Umbilical cord (tissue), 2 donors: Measurements from ENCODE around the gene TMEM255A. TPM values are rescaled to one million over a fixed set of nuclear protein-coding genes. Genes with fewer than 3 reads are reported as not detected.
"Not testable (repeated sequence)": the region's sequence is repeated elsewhere in the genome, so short reads cannot be mapped to it uniquely, and the experiment has no call there.

ENCODE experiments used
- DNase-seq: peaks from one replicate; pipeline ENCODE4 v3.0.0-alpha.2; 2015; ENCODE audit warnings: low spot score
- total RNA-seq: library from RNA; depleted of rRNA; stranded (reverse); fragments of >200 nt; gene quantifications from one replicate; pipeline ENCODE4 v1.2.3, GENCODE V29; 2014; ENCODE audit warnings: low replicate concordance; ENCODE audit not compliant: insufficient read depth

TMEM255A gene
- total RNA-seq = 1.7 TPM

- peak; percentile 31 for DNase-seq
Observed at GRCh38 chrX:120310861-120311726, at the start of gene TMEM255A. TSS of gene TMEM255A (minus strand) at chrX:120311461. CDS start at chrX:120311309, 152 bp downstream.

- DNase-seq = no peak
Observed at GRCh38 chrX:120358737-120359456, 47.6 kb upstream of the TMEM255A start.

- DNase-seq = no peak
Observed at GRCh38 chrX:120357186-120357585, 45.9 kb upstream of the TMEM255A start.

- DNase-seq = no peak
Observed at GRCh38 chrX:120356084-120356483, 44.8 kb upstream of the TMEM255A start.

GRCh38 chrX:120350450-120351138, 39.3 kb upstream of the TMEM255A start:
- no peak for DNase-seq

- DNase-seq = not testable (repeated sequence)
Observed at GRCh38 chrX:120344566-120344965, 33.3 kb upstream of the TMEM255A start.

GRCh38 chrX:120336899-120337298, 25.6 kb upstream of the TMEM255A start:
- DNase-seq = no peak

GRCh38 chrX:120335289-120335688, 24.0 kb upstream of the TMEM255A start:
- DNase-seq = no peak

- DNase-seq = no peak
Observed at GRCh38 chrX:120334603-120335002, 23.3 kb upstream of the TMEM255A start.

GRCh38 chrX:120334151-120334550, 22.9 kb upstream of the TMEM255A start:
- no peak for DNase-seq

GRCh38 chrX:120332394-120332793, 21.1 kb upstream of the TMEM255A start:
- no peak for DNase-seq

GRCh38 chrX:120331116-120331515, 19.9 kb upstream of the TMEM255A start:
- no peak for DNase-seq

GRCh38 chrX:120321520-120322281, 10.4 kb upstream of the TMEM255A start:
- no peak for DNase-seq

GRCh38 chrX:120318411-120318810, 7.2 kb upstream of the TMEM255A start:
- DNase-seq = no peak

GRCh38 chrX:120316587-120317283, 5.5 kb upstream of the TMEM255A start:
- no peak for DNase-seq

GRCh38 chrX:120315776-120316175, 4.5 kb upstream of the TMEM255A start:
- no peak for DNase-seq

GRCh38 chrX:120311727-120312063, 434 bp upstream of the TMEM255A start:
- DNase-seq = peak; percentile 13

- DNase-seq = peak; percentile 1
Observed at GRCh38 chrX:120309873-120310705, 1.2 kb downstream of the TMEM255A start.

- DNase-seq = peak; percentile 56
Observed at GRCh38 chrX:120308959-120309872, 2.0 kb downstream of the TMEM255A start.
